CD4-positive, alpha-beta T cell (primary cell): ENCODE results near the gene EMX1. TPM values are rescaled to one million over a fixed set of nuclear protein-coding genes. Genes with fewer than 3 reads are reported as not detected.

Experiments used
- ATAC-seq: fragments of 200-7000 bp; cut with Tn5 transposase; one replicate; pipeline ENCODE4 v1.10.0; 2022; ENCODE audit warnings: mild to moderate bottlenecking; ENCODE audit not compliant: poor library complexity
- CTCF ChIA-PET: fragments of 350-600 bp; sonication (Branson Sonifier 250); formaldehyde crosslinking; loops from one replicate; lab custom pipeline; 2021; ENCODE audit warnings: antibody characterized with exemption, inconsistent platforms; lab: Charles Lee
- POLR2A ChIA-PET: fragments of 350-600 bp; sonication (Branson Sonifier 250); formaldehyde crosslinking; loops from one replicate; lab custom pipeline; 2021; ENCODE audit warnings: antibody characterized with exemption, inconsistent platforms; lab: Charles Lee
- DNase-seq, 14 experiments: peaks; one replicate each; pipeline ENCODE4 v3.0.0-alpha.2; 2013 to 2020; ENCODE audit warnings: mixed read lengths in 2 of 14
- H3K27ac ChIP-seq, 2 donors: one replicate each; pipeline versions ENCODE4 v1.5.1 to v1.7.0; 2013; ENCODE audit warnings: low read length in 2 of 2, low read depth in 1 of 2, mild to moderate bottlenecking in 1 of 2
- H3K27me3 ChIP-seq, 2 experiments: 1 replicate in 1 of 2; 2 replicates in 1 of 2; pipeline versions ENCODE4 v1.6.1 to v1.7.0; 2013; ENCODE audit warnings: low read length in 2 of 2, control low read depth in 1 of 2, mild to moderate bottlenecking in 1 of 2, moderate library complexity in 1 of 2; ENCODE audit not compliant: insufficient read depth in 2 of 2, control insufficient read depth in 1 of 2
- H3K36me3 ChIP-seq: one replicate; pipeline ENCODE4 v1.6.1; 2013; ENCODE audit warnings: low read length, control low read depth; ENCODE audit not compliant: insufficient read depth
- H3K4me1 ChIP-seq: one replicate; pipeline ENCODE4 v1.6.1; 2013; ENCODE audit warnings: low read length, control low read depth; ENCODE audit not compliant: insufficient read depth
- H3K4me3 ChIP-seq: one replicate; pipeline ENCODE4 v1.5.1; 2013; ENCODE audit warnings: mild to moderate bottlenecking, low read length, moderate library complexity
- H3K9me3 ChIP-seq, 2 experiments: 1 replicate in 1 of 2; 2 replicates in 1 of 2; pipeline versions ENCODE4 v1.6.1 to v1.7.0; 2013; ENCODE audit warnings: low read length in 2 of 2, mild to moderate bottlenecking in 2 of 2, control low read depth in 1 of 2, moderate library complexity in 1 of 2; ENCODE audit not compliant: control insufficient read depth in 1 of 2, insufficient read depth in 1 of 2
- H3K27ac Mint-ChIP-seq: one replicate; pipeline ENCODE4 v1.8.0; 2020; ENCODE audit warnings: mixed read lengths
- H3K27me3 Mint-ChIP-seq: one replicate; pipeline ENCODE4 v1.8.0; 2021; ENCODE audit warnings: mixed read lengths
- H3K36me3 Mint-ChIP-seq: one replicate; pipeline ENCODE4 v1.8.0; 2021; ENCODE audit warnings: low read depth, mixed read lengths
- H3K4me1 Mint-ChIP-seq: one replicate; pipeline ENCODE4 v1.8.0; 2021; ENCODE audit warnings: low read depth, mixed read lengths
- H3K4me3 Mint-ChIP-seq: one replicate; pipeline ENCODE4 v1.8.0; 2020; ENCODE audit warnings: mild to moderate bottlenecking, mixed read lengths
- H3K9me3 Mint-ChIP-seq: one replicate; pipeline ENCODE4 v1.8.0; 2020; ENCODE audit warnings: mixed read lengths
- CTCF ChIP-seq: fragments of 200-600 bp; IDR thresholded peaks from one replicate; pipeline ENCODE4 v1.8.0; 2022; ENCODE audit warnings: antibody characterized with exemption, mild to moderate bottlenecking
- intact Hi-C, 2 experiments: fragments of 100-400 bp; cut with DNase I in 1 of 2; cut with micrococcal nuclease in 1 of 2; formaldehyde crosslinking; loops; one replicate each; pipeline versions ENCODE4 v1.15.1 to v1.9.0; 2023 to 2025; cut with DNase I, micrococcal nuclease
- total RNA-seq, 174 experiments: library from RNA in 2 of 174; stranded (reverse) in 2 of 174; gene quantifications; one replicate each; pipeline ENCODE4 v1.2.3 and lab custom pipeline; 2021 to 2026

Gene EMX1
- total RNA-seq, 2 experiments from 2014 or later, result not detected

GRCh38 chr2:72968286-72968685, 51.0 kb downstream of the EMX1 start:
- Mint-ChIP-seq H3K4me3 (no peak overlapping the region), H3K27ac (no peak overlapping the region), H3K27me3 (no peaks in the 10 kb centered on the region), H3K36me3 (no peaks in the 10 kb centered on the region), H3K4me1 (no peaks in the 10 kb centered on the region), H3K9me3 (no peaks in the 10 kb centered on the region)
- no peaks in the 10 kb centered on the region for H3K36me3 ChIP-seq
- H3K27me3 ChIP-seq, result no peaks in the 10 kb centered on the region
- no peaks in the 10 kb centered on the region for H3K4me1 ChIP-seq
- intact Hi-C loops, result no loop called here
- no peak for TF ChIP-seq CTCF
- H3K9me3 ChIP-seq, result no peaks in the 10 kb centered on the region
- no peak for ATAC-seq
- no peak overlapping the region for H3K4me3 ChIP-seq
- no peak overlapping the region for H3K27ac ChIP-seq
- CTCF ChIA-PET, result no interaction called here
- no peak for DNase-seq
- POLR2A ChIA-PET, result no interaction called here

GRCh38 chr2:72969706-72970105, 52.4 kb downstream of the EMX1 start:
- no peak for ATAC-seq
- no peaks in the 10 kb centered on the region for H3K4me1 Mint-ChIP-seq
- H3K4me3 ChIP-seq, result no peak overlapping the region
- H3K27ac ChIP-seq, result no peak overlapping the region
- ChIA-PET POLR2A (no interaction called here), CTCF (no interaction called here)
- H3K9me3 ChIP-seq, result no peaks in the 10 kb centered on the region
- H3K36me3 Mint-ChIP-seq, result no peaks in the 10 kb centered on the region
- intact Hi-C loops, result no loop called here
- no peak overlapping the region for H3K4me3 Mint-ChIP-seq
- H3K36me3 ChIP-seq, result no peaks in the 10 kb centered on the region
- no peaks in the 10 kb centered on the region for H3K4me1 ChIP-seq
- H3K27ac Mint-ChIP-seq, result no peak overlapping the region
- DNase-seq, result no peak
- no peak for TF ChIP-seq CTCF
- H3K9me3 Mint-ChIP-seq, result no peaks in the 10 kb centered on the region
- no peaks in the 10 kb centered on the region for H3K27me3 ChIP-seq
- H3K27me3 Mint-ChIP-seq, result no peaks in the 10 kb centered on the region

- no peak for TF ChIP-seq CTCF
- H3K4me1 Mint-ChIP-seq, result no peaks in the 10 kb centered on the region
- H3K36me3 ChIP-seq, result no peaks in the 10 kb centered on the region
- DNase-seq, result no peak
- CTCF ChIA-PET, result no interaction called here
- H3K36me3 Mint-ChIP-seq, result no peaks in the 10 kb centered on the region
- no peaks in the 10 kb centered on the region for H3K4me1 ChIP-seq
- intact Hi-C loops, result no loop called here
- no peaks in the 10 kb centered on the region for H3K27me3 ChIP-seq
- POLR2A ChIA-PET, result no interaction called here
- H3K27me3 Mint-ChIP-seq, result no peaks in the 10 kb centered on the region
- no peak overlapping the region for H3K4me3 ChIP-seq
- no peak overlapping the region for H3K27ac ChIP-seq
- ATAC-seq, result no peak
- H3K27ac Mint-ChIP-seq, result no peak overlapping the region
- H3K4me3 Mint-ChIP-seq, result no peak overlapping the region
- no peaks in the 10 kb centered on the region for H3K9me3 Mint-ChIP-seq
- no peaks in the 10 kb centered on the region for H3K9me3 ChIP-seq
Observed at GRCh38 chr2:72971036-72971435, 53.7 kb downstream of the EMX1 start.
